LNCAP (cell line): ENCODE data around the gene BEST3.

ENCODE experiments used
- CTCF ChIP-seq: fragments of 450-650 bp; IDR thresholded peaks from 2 replicates; pipeline ENCODE4 v1.5.1; 2017; ENCODE audit warnings: mild to moderate bottlenecking

Gene BEST3

GRCh38 chr12:69610126-69610525, 89.0 kb downstream of the BEST3 start:
- no peak for TF ChIP-seq CTCF

GRCh38 chr12:69608114-69608513, 91.0 kb downstream of the BEST3 start:
- no peak for TF ChIP-seq CTCF
